ENCODE measurements around the gene CIT.

Gene CIT

GRCh38 chr12:119857041-119857591, 20.0 kb downstream of the CIT start:
- Histone ChIP-seq H3K27ac (ENCODE audit: insufficient read depth, low read depth, low read length, poor library complexity, severe bottlenecking) (no peak overlapping the region), H3K4me3 (ENCODE audit: insufficient read depth, low read depth, low read length) (no peak overlapping the region), H3K27me3 (ENCODE audit: control insufficient read depth, insufficient read depth, low read length, poor library complexity, severe bottlenecking) (no peaks in the 10 kb centered on the region), H3K9me3 (ENCODE audit: control insufficient read depth, low read length) (no peaks in the 10 kb centered on the region), H3K4me1 (ENCODE audit: control insufficient read depth, insufficient read depth, low read length) (no peaks in the 10 kb centered on the region), H3K36me3 (ENCODE audit: control insufficient read depth, insufficient read depth, low read length) (peaks cover 36% of the 10 kb centered on the region)
- WGBS, 2 experiments, result 95% methylated on average over 8 of the region's 8 CpGs

GRCh38 chr12:119850330-119850729, 26.8 kb downstream of the CIT start:
- Histone ChIP-seq H3K9me3 (ENCODE audit: control insufficient read depth, low read length) (no peaks in the 10 kb centered on the region), H3K4me3 (ENCODE audit: insufficient read depth, low read depth, low read length) (no peak overlapping the region), H3K4me1 (ENCODE audit: control insufficient read depth, insufficient read depth, low read length) (no peaks in the 10 kb centered on the region), H3K36me3 (ENCODE audit: control insufficient read depth, insufficient read depth, low read length) (peaks cover 36% of the 10 kb centered on the region), H3K27ac (ENCODE audit: insufficient read depth, low read depth, low read length, poor library complexity, severe bottlenecking) (no peak overlapping the region), H3K27me3 (ENCODE audit: control insufficient read depth, insufficient read depth, low read length, poor library complexity, severe bottlenecking) (no peaks in the 10 kb centered on the region)
- 85 to 100% methylated on average over 1 of the region's 1 CpG for WGBS, 2 experiments

- Histone ChIP-seq H3K27ac (ENCODE audit: insufficient read depth, low read depth, low read length, poor library complexity, severe bottlenecking) (no peak overlapping the region), H3K4me1 (ENCODE audit: control insufficient read depth, insufficient read depth, low read length) (peaks cover 3% of the 10 kb centered on the region), H3K9me3 (ENCODE audit: control insufficient read depth, low read length) (no peaks in the 10 kb centered on the region), H3K27me3 (ENCODE audit: control insufficient read depth, insufficient read depth, low read length, poor library complexity, severe bottlenecking) (no peaks in the 10 kb centered on the region), H3K4me3 (ENCODE audit: insufficient read depth, low read depth, low read length) (no peak overlapping the region), H3K36me3 (ENCODE audit: control insufficient read depth, insufficient read depth, low read length) (peaks cover 18% of the 10 kb centered on the region)
- 90 to 91% methylated on average over 2 of the region's 2 CpGs for WGBS, 2 experiments
Measured at GRCh38 chr12:119843100-119843499, 34.0 kb downstream of the CIT start.

- 93 to 96% methylated on average over 1 of the region's 1 CpG for WGBS, 2 experiments
- peaks cover 3% of the 10 kb centered on the region for H3K4me1 ChIP-seq (ENCODE audit: control insufficient read depth, insufficient read depth, low read length)
- peaks cover 12% of the 10 kb centered on the region for H3K36me3 ChIP-seq (ENCODE audit: control insufficient read depth, insufficient read depth, low read length)
Measured at GRCh38 chr12:119842380-119842779, 34.7 kb downstream of the CIT start.

GRCh38 chr12:119841433-119842210, 35.5 kb downstream of the CIT start:
- H3K4me3 ChIP-seq (ENCODE audit: insufficient read depth, low read depth, low read length), result no peak overlapping the region
- no peaks in the 10 kb centered on the region for H3K9me3 ChIP-seq (ENCODE audit: control insufficient read depth, low read length)
- peaks cover 14% of the 10 kb centered on the region for H3K36me3 ChIP-seq (ENCODE audit: control insufficient read depth, insufficient read depth, low read length)
- WGBS, 2 experiments, result 92 to 93% methylated on average over 8 of the region's 8 CpGs
- no peaks in the 10 kb centered on the region for H3K27me3 ChIP-seq (ENCODE audit: control insufficient read depth, insufficient read depth, low read length, poor library complexity, severe bottlenecking)
- H3K27ac ChIP-seq (ENCODE audit: insufficient read depth, low read depth, low read length, poor library complexity, severe bottlenecking), result no peak overlapping the region
- H3K4me1 ChIP-seq (ENCODE audit: control insufficient read depth, insufficient read depth, low read length), result peaks cover 3% of the 10 kb centered on the region

More at GRCh38 chr12:119842380-119842779, 34.7 kb downstream of the CIT start:
- Histone ChIP-seq H3K27ac (ENCODE audit: insufficient read depth, low read depth, low read length, poor library complexity, severe bottlenecking) (no peak overlapping the region), H3K9me3 (ENCODE audit: control insufficient read depth, low read length) (no peaks in the 10 kb centered on the region), H3K27me3 (ENCODE audit: control insufficient read depth, insufficient read depth, low read length, poor library complexity, severe bottlenecking) (no peaks in the 10 kb centered on the region), H3K4me3 (ENCODE audit: insufficient read depth, low read depth, low read length) (no peak overlapping the region)

- Histone ChIP-seq H3K4me1 (ENCODE audit: control insufficient read depth, insufficient read depth, low read length) (peaks cover 3% of the 10 kb centered on the region), H3K36me3 (ENCODE audit: control insufficient read depth, insufficient read depth, low read length) (peaks cover 14% of the 10 kb centered on the region), H3K27me3 (ENCODE audit: control insufficient read depth, insufficient read depth, low read length, poor library complexity, severe bottlenecking) (no peaks in the 10 kb centered on the region), H3K4me3 (ENCODE audit: insufficient read depth, low read depth, low read length) (no peak overlapping the region), H3K9me3 (ENCODE audit: control insufficient read depth, low read length) (no peaks in the 10 kb centered on the region), H3K27ac (ENCODE audit: insufficient read depth, low read depth, low read length, poor library complexity, severe bottlenecking) (no peak overlapping the region)
- WGBS, 2 experiments, result 92 to 100% methylated on average over 3 of the region's 3 CpGs
Measured at GRCh38 chr12:119840582-119840981, 36.5 kb downstream of the CIT start.

GRCh38 chr12:119840168-119840567, 37.0 kb downstream of the CIT start:
- H3K4me1 ChIP-seq (ENCODE audit: control insufficient read depth, insufficient read depth, low read length), result peaks cover 3% of the 10 kb centered on the region
- H3K36me3 ChIP-seq (ENCODE audit: control insufficient read depth, insufficient read depth, low read length), result peaks cover 14% of the 10 kb centered on the region
- no peak overlapping the region for H3K27ac ChIP-seq (ENCODE audit: insufficient read depth, low read depth, low read length, poor library complexity, severe bottlenecking)
- H3K4me3 ChIP-seq (ENCODE audit: insufficient read depth, low read depth, low read length), result no peak overlapping the region
- no peaks in the 10 kb centered on the region for H3K9me3 ChIP-seq (ENCODE audit: control insufficient read depth, low read length)
- H3K27me3 ChIP-seq (ENCODE audit: control insufficient read depth, insufficient read depth, low read length, poor library complexity, severe bottlenecking), result no peaks in the 10 kb centered on the region
- 95 to 96% methylated on average over 4 of the region's 4 CpGs for WGBS, 2 experiments

- Histone ChIP-seq H3K36me3 (ENCODE audit: control insufficient read depth, insufficient read depth, low read length) (peaks cover 19% of the 10 kb centered on the region), H3K27ac (ENCODE audit: insufficient read depth, low read depth, low read length, poor library complexity, severe bottlenecking) (no peak overlapping the region), H3K27me3 (ENCODE audit: control insufficient read depth, insufficient read depth, low read length, poor library complexity, severe bottlenecking) (no peaks in the 10 kb centered on the region), H3K4me1 (ENCODE audit: control insufficient read depth, insufficient read depth, low read length) (peaks cover 3% of the 10 kb centered on the region), H3K4me3 (ENCODE audit: insufficient read depth, low read depth, low read length) (no peak overlapping the region), H3K9me3 (ENCODE audit: control insufficient read depth, low read length) (no peaks in the 10 kb centered on the region)
- 91 to 92% methylated on average over 14 of the region's 14 CpGs for WGBS, 2 experiments
Measured at GRCh38 chr12:119838826-119839600, 38.1 kb downstream of the CIT start.

GRCh38 chr12:119836781-119837180, 40.3 kb downstream of the CIT start:
- Histone ChIP-seq H3K27me3 (ENCODE audit: control insufficient read depth, insufficient read depth, low read length, poor library complexity, severe bottlenecking) (no peaks in the 10 kb centered on the region), H3K4me1 (ENCODE audit: control insufficient read depth, insufficient read depth, low read length) (peaks cover 3% of the 10 kb centered on the region), H3K9me3 (ENCODE audit: control insufficient read depth, low read length) (no peaks in the 10 kb centered on the region), H3K4me3 (ENCODE audit: insufficient read depth, low read depth, low read length) (no peak overlapping the region), H3K36me3 (ENCODE audit: control insufficient read depth, insufficient read depth, low read length) (peaks cover 35% of the 10 kb centered on the region), H3K27ac (ENCODE audit: insufficient read depth, low read depth, low read length, poor library complexity, severe bottlenecking) (no peak overlapping the region)
- WGBS, 2 experiments, result 94 to 97% methylated on average over 1 of the region's 1 CpG

- H3K27ac ChIP-seq (ENCODE audit: insufficient read depth, low read depth, low read length, poor library complexity, severe bottlenecking), result no peak overlapping the region
- no peaks in the 10 kb centered on the region for H3K9me3 ChIP-seq (ENCODE audit: control insufficient read depth, low read length)
- WGBS, 2 experiments, result 73 to 91% methylated on average over 2 of the region's 2 CpGs
- H3K4me3 ChIP-seq (ENCODE audit: insufficient read depth, low read depth, low read length), result no peak overlapping the region
- peaks cover 32% of the 10 kb centered on the region for H3K36me3 ChIP-seq (ENCODE audit: control insufficient read depth, insufficient read depth, low read length)
- H3K27me3 ChIP-seq (ENCODE audit: control insufficient read depth, insufficient read depth, low read length, poor library complexity, severe bottlenecking), result no peaks in the 10 kb centered on the region
- peaks cover 3% of the 10 kb centered on the region for H3K4me1 ChIP-seq (ENCODE audit: control insufficient read depth, insufficient read depth, low read length)
Measured at GRCh38 chr12:119835068-119835467, 42.1 kb downstream of the CIT start.

All from ectodermal cell (in vitro differentiated cells).